ENCODE measurements around the gene TOM1L2. TPM values are rescaled to one million over a fixed set of nuclear protein-coding genes. Genes with fewer than 3 reads are reported as not detected.

TOM1L2 gene
- total RNA-seq, 1 experiment from 2014 or later, result 35.5 TPM

- ChIA-PET CTCF (interaction anchor here (0.7 to 1.1 kb wide), 3 partner anchors 17 to 47 kb away, joined by 3 to 4 read pairs (median 4); partner anchors contain the start of gene DRC3), POLR2A (interaction anchor here (0.5 kb wide), 1 partner anchor 45 kb away, joined by 3 read pairs; no protein-coding TSS in a partner anchor)
- Histone ChIP-seq H3K27me3 (replicated peaks; ENCODE audit: control insufficient read depth, insufficient read depth, low read length) (no peaks in the 10 kb centered on the region), H3K4me1 (peaks cover 55% of the 10 kb centered on the region), H3K9me3 (no peaks in the 10 kb centered on the region), H3K36me3 (ENCODE audit: control insufficient read depth, insufficient read depth, low read length) (no peaks in the 10 kb centered on the region), H3K4me3 (ENCODE audit: low read depth, low read length) (no peak overlapping the region)
- no peaks in the 10 kb centered on the region for H3K27me3 Mint-ChIP-seq (ENCODE audit: insufficient read depth, unreplicated experiment)
- H3K4me1 Mint-ChIP-seq (ENCODE audit: low read depth, unreplicated experiment), result peaks cover 43% of the 10 kb centered on the region
- H3K36me3 Mint-ChIP-seq (ENCODE audit: insufficient read depth, unreplicated experiment), result peaks cover 13% of the 10 kb centered on the region
- no TSS peak for BruUV-seq (replicated peaks)
- DNase-seq, result peak in 1 of 2 experiments; percentile 8
- no peaks in the 10 kb centered on the region for H3K9me3 Mint-ChIP-seq (ENCODE audit: unreplicated experiment)
- TF ChIP-seq CTCF (IDR thresholded peaks at IDR 0.05; ENCODE audit: insufficient read depth in 1 of 2, low read depth in 1 of 2, low read length in 1 of 2, severe bottlenecking in 1 of 2, unreplicated experiment in 1 of 2), result no peak
- H3K27ac Mint-ChIP-seq (ENCODE audit: unreplicated experiment), result peak overlapping the region; percentile 76
- no peak overlapping the region for H3K4me3 Mint-ChIP-seq (ENCODE audit: unreplicated experiment)
- intact Hi-C loops (cut with micrococcal nuclease; ENCODE audit: unreplicated experiment), result no loop called here
Observed at GRCh38 chr17:17926036-17926435, 46.2 kb downstream of the TOM1L2 start.

GRCh38 chr17:17924857-17925250 lies 47.3 kb downstream of the TOM1L2 start:
- no peaks in the 10 kb centered on the region for H3K27me3 ChIP-seq (replicated peaks; ENCODE audit: control insufficient read depth, insufficient read depth, low read length)
- CTCF ChIA-PET, result no interaction called here
- no TSS peak for BruUV-seq (replicated peaks)
- no peak overlapping the region for H3K4me3 ChIP-seq (ENCODE audit: low read depth, low read length)
- POLR2A ChIA-PET, result no interaction called here
- TF ChIP-seq CTCF (IDR thresholded peaks at IDR 0.05; ENCODE audit: insufficient read depth in 1 of 2, low read depth in 1 of 2, low read length in 1 of 2, severe bottlenecking in 1 of 2, unreplicated experiment in 1 of 2), result no peak
- intact Hi-C loops (cut with micrococcal nuclease; ENCODE audit: unreplicated experiment), result no loop called here
- H3K27ac Mint-ChIP-seq (ENCODE audit: unreplicated experiment), result no peak overlapping the region
- peaks cover 20% of the 10 kb centered on the region for H3K36me3 Mint-ChIP-seq (ENCODE audit: insufficient read depth, unreplicated experiment)
- no peak for DNase-seq
- H3K27me3 Mint-ChIP-seq (ENCODE audit: insufficient read depth, unreplicated experiment), result no peaks in the 10 kb centered on the region
- no peaks in the 10 kb centered on the region for H3K36me3 ChIP-seq (ENCODE audit: control insufficient read depth, insufficient read depth, low read length)
- H3K4me1 Mint-ChIP-seq (ENCODE audit: low read depth, unreplicated experiment), result peaks cover 45% of the 10 kb centered on the region
- H3K4me3 Mint-ChIP-seq (ENCODE audit: unreplicated experiment), result no peak overlapping the region
- no peaks in the 10 kb centered on the region for H3K9me3 Mint-ChIP-seq (ENCODE audit: unreplicated experiment)
- peaks cover 60% of the 10 kb centered on the region for H3K4me1 ChIP-seq
- H3K9me3 ChIP-seq, result no peaks in the 10 kb centered on the region

- peaks cover 20% of the 10 kb centered on the region for H3K36me3 Mint-ChIP-seq (ENCODE audit: insufficient read depth, unreplicated experiment)
- CTCF ChIA-PET, result no interaction called here
Observed at GRCh38 chr17:17924131-17924856, 47.9 kb downstream of the TOM1L2 start.

More at GRCh38 chr17:17924131-17924856, 47.9 kb downstream of the TOM1L2 start:
- no peak overlapping the region for H3K27ac Mint-ChIP-seq (ENCODE audit: unreplicated experiment)
- no peaks in the 10 kb centered on the region for H3K9me3 Mint-ChIP-seq (ENCODE audit: unreplicated experiment)
- Histone ChIP-seq H3K4me1 (peaks cover 60% of the 10 kb centered on the region), H3K27me3 (replicated peaks; ENCODE audit: control insufficient read depth, insufficient read depth, low read length) (no peaks in the 10 kb centered on the region), H3K36me3 (ENCODE audit: control insufficient read depth, insufficient read depth, low read length) (no peaks in the 10 kb centered on the region), H3K4me3 (ENCODE audit: low read depth, low read length) (no peak overlapping the region), H3K9me3 (no peaks in the 10 kb centered on the region)
- H3K27me3 Mint-ChIP-seq (ENCODE audit: insufficient read depth, unreplicated experiment), result no peaks in the 10 kb centered on the region
- H3K4me3 Mint-ChIP-seq (ENCODE audit: unreplicated experiment), result no peak overlapping the region
- no peak for DNase-seq
- peaks cover 40% of the 10 kb centered on the region for H3K4me1 Mint-ChIP-seq (ENCODE audit: low read depth, unreplicated experiment)
- BruUV-seq (replicated peaks), result no TSS peak
- no peak for TF ChIP-seq CTCF (IDR thresholded peaks at IDR 0.05; ENCODE audit: insufficient read depth in 1 of 2, low read depth in 1 of 2, low read length in 1 of 2, severe bottlenecking in 1 of 2, unreplicated experiment in 1 of 2)
- intact Hi-C loops (cut with micrococcal nuclease; ENCODE audit: unreplicated experiment), result no loop called here
- POLR2A ChIA-PET, result no interaction called here
